ENCODE measurements around the gene CENPA. TPM values are rescaled to one million over a fixed set of nuclear protein-coding genes. Genes with fewer than 3 reads are reported as not detected.

The CENPA gene
- total RNA-seq, 1 experiment from 2014 or later: 38.4 TPM

- Mint-ChIP-seq H3K36me3 (ENCODE audit: insufficient read depth, unreplicated experiment) (peaks cover 42% of the 10 kb centered on the region), H3K27ac (ENCODE audit: unreplicated experiment) (no peak overlapping the region), H3K4me1 (ENCODE audit: low read depth, unreplicated experiment) (no peaks in the 10 kb centered on the region), H3K4me3 (ENCODE audit: unreplicated experiment) (no peak overlapping the region), H3K9me3 (ENCODE audit: unreplicated experiment) (no peaks in the 10 kb centered on the region), H3K27me3 (ENCODE audit: insufficient read depth, unreplicated experiment) (no peaks in the 10 kb centered on the region)
- DNase-seq: no peak
- no peaks in the 10 kb centered on the region for H3K36me3 ChIP-seq (ENCODE audit: control insufficient read depth, insufficient read depth, low read length)
- no peak overlapping the region for H3K4me3 ChIP-seq (ENCODE audit: low read depth, low read length)
- ChIA-PET CTCF (no interaction called here), POLR2A (no interaction called here)
- BruUV-seq (replicated peaks): no TSS peak
- no peaks in the 10 kb centered on the region for H3K4me1 ChIP-seq
- intact Hi-C loops (cut with micrococcal nuclease; ENCODE audit: unreplicated experiment): no loop called here
- H3K9me3 ChIP-seq: no peaks in the 10 kb centered on the region
- H3K27me3 ChIP-seq (replicated peaks; ENCODE audit: control insufficient read depth, insufficient read depth, low read length): no peaks in the 10 kb centered on the region
- TF ChIP-seq, protein P1, sequence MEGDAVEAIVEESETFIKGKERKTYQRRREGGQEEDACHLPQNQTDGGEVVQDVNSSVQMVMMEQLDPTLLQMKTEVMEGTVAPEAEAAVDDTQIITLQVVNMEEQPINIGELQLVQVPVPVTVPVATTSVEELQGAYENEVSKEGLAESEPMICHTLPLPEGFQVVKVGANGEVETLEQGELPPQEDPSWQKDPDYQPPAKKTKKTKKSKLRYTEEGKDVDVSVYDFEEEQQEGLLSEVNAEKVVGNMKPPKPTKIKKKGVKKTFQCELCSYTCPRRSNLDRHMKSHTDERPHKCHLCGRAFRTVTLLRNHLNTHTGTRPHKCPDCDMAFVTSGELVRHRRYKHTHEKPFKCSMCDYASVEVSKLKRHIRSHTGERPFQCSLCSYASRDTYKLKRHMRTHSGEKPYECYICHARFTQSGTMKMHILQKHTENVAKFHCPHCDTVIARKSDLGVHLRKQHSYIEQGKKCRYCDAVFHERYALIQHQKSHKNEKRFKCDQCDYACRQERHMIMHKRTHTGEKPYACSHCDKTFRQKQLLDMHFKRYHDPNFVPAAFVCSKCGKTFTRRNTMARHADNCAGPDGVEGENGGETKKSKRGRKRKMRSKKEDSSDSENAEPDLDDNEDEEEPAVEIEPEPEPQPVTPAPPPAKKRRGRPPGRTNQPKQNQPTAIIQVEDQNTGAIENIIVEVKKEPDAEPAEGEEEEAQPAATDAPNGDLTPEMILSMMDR (IDR thresholded peaks at IDR 0.05; ENCODE audit: insufficient read depth in 1 of 2, low read depth in 1 of 2, low read length in 1 of 2, severe bottlenecking in 1 of 2, unreplicated experiment in 1 of 2): no peak
Measured at GRCh38 chr2:26801328-26801727, 15.5 kb downstream of the CENPA start.

GRCh38 chr2:26801796-26802195 is 15.9 kb downstream of the CENPA start:
- H3K27me3 Mint-ChIP-seq (ENCODE audit: insufficient read depth, unreplicated experiment): no peaks in the 10 kb centered on the region
- H3K4me3 ChIP-seq (ENCODE audit: low read depth, low read length): no peak overlapping the region
- ChIA-PET POLR2A (no interaction called here), CTCF (no interaction called here)
- intact Hi-C loops (cut with micrococcal nuclease; ENCODE audit: unreplicated experiment): no loop called here
- H3K9me3 Mint-ChIP-seq (ENCODE audit: unreplicated experiment): no peaks in the 10 kb centered on the region
- peaks cover 37% of the 10 kb centered on the region for H3K36me3 Mint-ChIP-seq (ENCODE audit: insufficient read depth, unreplicated experiment)
- no peak overlapping the region for H3K4me3 Mint-ChIP-seq (ENCODE audit: unreplicated experiment)
- no peak overlapping the region for H3K27ac Mint-ChIP-seq (ENCODE audit: unreplicated experiment)
- H3K9me3 ChIP-seq: no peaks in the 10 kb centered on the region
- no peaks in the 10 kb centered on the region for H3K4me1 Mint-ChIP-seq (ENCODE audit: low read depth, unreplicated experiment)
- TF ChIP-seq, protein P1 (IDR thresholded peaks at IDR 0.05; ENCODE audit: insufficient read depth in 1 of 2, low read depth in 1 of 2, low read length in 1 of 2, severe bottlenecking in 1 of 2, unreplicated experiment in 1 of 2): no peak
- no TSS peak for BruUV-seq (replicated peaks)
- no peaks in the 10 kb centered on the region for H3K36me3 ChIP-seq (ENCODE audit: control insufficient read depth, insufficient read depth, low read length)
- no peaks in the 10 kb centered on the region for H3K27me3 ChIP-seq (replicated peaks; ENCODE audit: control insufficient read depth, insufficient read depth, low read length)
- DNase-seq: no peak
- no peaks in the 10 kb centered on the region for H3K4me1 ChIP-seq

GRCh38 chr2:26805241-26805676 is 19.4 kb downstream of the CENPA start:
- Histone ChIP-seq H3K4me3 (ENCODE audit: low read depth, low read length) (no peak overlapping the region), H3K36me3 (ENCODE audit: control insufficient read depth, insufficient read depth, low read length) (no peaks in the 10 kb centered on the region), H3K9me3 (no peaks in the 10 kb centered on the region), H3K27me3 (replicated peaks; ENCODE audit: control insufficient read depth, insufficient read depth, low read length) (no peaks in the 10 kb centered on the region), H3K4me1 (no peaks in the 10 kb centered on the region)
- DNase-seq: no peak
- Mint-ChIP-seq H3K27ac (ENCODE audit: unreplicated experiment) (no peak overlapping the region), H3K36me3 (ENCODE audit: insufficient read depth, unreplicated experiment) (peaks cover 5% of the 10 kb centered on the region), H3K27me3 (ENCODE audit: insufficient read depth, unreplicated experiment) (no peaks in the 10 kb centered on the region), H3K9me3 (ENCODE audit: unreplicated experiment) (no peaks in the 10 kb centered on the region), H3K4me3 (ENCODE audit: unreplicated experiment) (no peak overlapping the region), H3K4me1 (ENCODE audit: low read depth, unreplicated experiment) (no peaks in the 10 kb centered on the region)
- ChIA-PET POLR2A (no interaction called here), CTCF (no interaction called here)
- intact Hi-C loops (cut with micrococcal nuclease; ENCODE audit: unreplicated experiment): no loop called here
- BruUV-seq (replicated peaks): no TSS peak
- TF ChIP-seq, protein P1 (IDR thresholded peaks at IDR 0.05; ENCODE audit: insufficient read depth in 1 of 2, low read depth in 1 of 2, low read length in 1 of 2, severe bottlenecking in 1 of 2, unreplicated experiment in 1 of 2): no peak
